SK-N-MC (cell line): Measurements from ENCODE around the gene CHD1L.

Experiments used
- EZH2 ChIP-seq: fragments of 200-600 bp; sonication (generic); IDR thresholded peaks from one replicate; pipeline ENCODE4 v1.6.1; 2017; ENCODE audit warnings: antibody characterized with exemption
- POLR2AphosphoS5 ChIP-seq: IDR thresholded peaks from 2 replicates; pipeline ENCODE4 v1.6.1; 2012; ENCODE audit warnings: mild to moderate bottlenecking, low read depth, low read length, borderline replicate concordance

GRCh38 chr1:147209825-147210821 lies 32.4 kb upstream of the CHD1L start:
- TF ChIP-seq POLR2AphosphoS5 (no peak), EZH2 (no peak)
